Upper lobe of left lung (tissue), 4 donors: ENCODE data around the gene ATXN7L2.

Source experiments
- CTCF ChIP-seq, 6 experiments: fragments of 450-650 bp in 4 of 6; fragments of 200-600 bp in 2 of 6; sonication (generic) in 2 of 6; IDR thresholded peaks; one replicate each; pipeline ENCODE4 v1.5.1; 2016 to 2019; ENCODE audit warnings: antibody characterized with exemption in 6 of 6
- EP300 ChIP-seq, 4 donors: sonication (generic); formaldehyde crosslinking; IDR thresholded peaks; one replicate each; pipeline ENCODE4 v1.5.1; 2017; ENCODE audit warnings: antibody characterized with exemption in 4 of 4, control low read depth in 2 of 4
- POLR2AphosphoS5 ChIP-seq, 2 donors: sonication (generic); formaldehyde crosslinking; IDR thresholded peaks; one replicate each; pipeline ENCODE4 v1.5.1; 2017; ENCODE audit warnings: antibody characterized with exemption in 2 of 2

GRCh38 chr1:109488696-109489095 lies 5.0 kb downstream of the ATXN7L2 start:
- TF ChIP-seq CTCF (IDR thresholded peaks at IDR 0.05) (no peak), POLR2AphosphoS5 (IDR thresholded peaks at IDR 0.05) (no peak), EP300 (IDR thresholded peaks at IDR 0.05) (no peak)
